Karpas-422 (cell line): Measurements from ENCODE around the gene CCNQ. TPM values are rescaled to one million over a fixed set of nuclear protein-coding genes. Genes with fewer than 3 reads are reported as not detected.
"Not testable (repeated sequence)": the region's sequence is repeated elsewhere in the genome, so short reads cannot be mapped to it uniquely, and the experiment has no call there.

Experiments
- DNase-seq: peaks from one replicate; pipeline ENCODE4 v3.0.0-alpha.2; 2015
- H2AFZ ChIP-seq: fragments of 200-600 bp; sonication (generic); 2 replicates; pipeline ENCODE4 v1.6.1; 2014; ENCODE audit warnings: antibody characterized with exemption, low read length, mixed read lengths
- H3K27ac ChIP-seq: fragments of 200-600 bp; sonication (generic); 2 replicates; pipeline ENCODE4 v1.5.1; 2014; ENCODE audit warnings: mild to moderate bottlenecking, low read length, moderate library complexity
- H3K27me3 ChIP-seq: fragments of 200-600 bp; sonication (generic); 2 replicates; pipeline ENCODE4 v1.6.1; 2014; ENCODE audit warnings: low read length, mixed read lengths
- H3K36me3 ChIP-seq: fragments of 200-600 bp; sonication (generic); 2 replicates; pipeline ENCODE4 v1.6.1; 2014; ENCODE audit warnings: low read length, mixed read lengths; ENCODE audit not compliant: insufficient read depth
- H3K4me1 ChIP-seq: fragments of 200-600 bp; sonication (generic); 2 replicates; pipeline ENCODE4 v1.6.1; 2014; ENCODE audit warnings: mild to moderate bottlenecking, low read length, mixed read lengths
- H3K4me2 ChIP-seq: fragments of 200-600 bp; sonication (generic); 2 replicates; pipeline ENCODE4 v1.6.1; 2014; ENCODE audit warnings: low read length, low read depth, mild to moderate bottlenecking; ENCODE audit not compliant: poor library complexity, severe bottlenecking
- H3K4me3 ChIP-seq: fragments of 200-600 bp; sonication (generic); 2 replicates; pipeline ENCODE4 v1.5.1; 2014; ENCODE audit warnings: mild to moderate bottlenecking, antibody characterized with exemption, low read length, mixed read lengths
- H3K79me2 ChIP-seq: fragments of 200-600 bp; sonication (generic); 2 replicates; pipeline ENCODE4 v1.6.1; 2014; ENCODE audit warnings: mild to moderate bottlenecking, low read length, mixed read lengths
- H3K9ac ChIP-seq: fragments of 200-600 bp; sonication (generic); 2 replicates; pipeline ENCODE4 v1.6.0; 2014; ENCODE audit warnings: low read length
- H3K9me2 ChIP-seq: fragments of 200-600 bp; sonication (generic), shearing (Covaris generic); replicated peaks from 2 replicates; pipeline ENCODE4 v1.6.0; 2014; ENCODE audit warnings: mild to moderate bottlenecking, low read length, moderate library complexity; ENCODE audit not compliant: insufficient read depth
- H3K9me3 ChIP-seq: fragments of 300-700, 200-600 bp; sonication (generic); 2 replicates; pipeline ENCODE4 v1.6.1; 2014; ENCODE audit warnings: low read length, mixed read lengths
- H4K20me1 ChIP-seq: fragments of 200-600 bp; sonication (generic); 2 replicates; pipeline ENCODE4 v1.6.1; 2014; ENCODE audit warnings: mild to moderate bottlenecking, antibody characterized with exemption, low read length, low read depth; ENCODE audit not compliant: insufficient read depth
- total RNA-seq: library from RNA; depleted of rRNA; stranded (reverse); fragments of >200 nt; shearing (Covaris generic); gene quantifications from 2 replicates; pipeline ENCODE4 v1.2.3, GENCODE V29; 2014; ENCODE audit warnings: low replicate concordance

CCNQ gene
- total RNA-seq, 1 experiment from 2014 or later, result 29.1 TPM

DNA sequence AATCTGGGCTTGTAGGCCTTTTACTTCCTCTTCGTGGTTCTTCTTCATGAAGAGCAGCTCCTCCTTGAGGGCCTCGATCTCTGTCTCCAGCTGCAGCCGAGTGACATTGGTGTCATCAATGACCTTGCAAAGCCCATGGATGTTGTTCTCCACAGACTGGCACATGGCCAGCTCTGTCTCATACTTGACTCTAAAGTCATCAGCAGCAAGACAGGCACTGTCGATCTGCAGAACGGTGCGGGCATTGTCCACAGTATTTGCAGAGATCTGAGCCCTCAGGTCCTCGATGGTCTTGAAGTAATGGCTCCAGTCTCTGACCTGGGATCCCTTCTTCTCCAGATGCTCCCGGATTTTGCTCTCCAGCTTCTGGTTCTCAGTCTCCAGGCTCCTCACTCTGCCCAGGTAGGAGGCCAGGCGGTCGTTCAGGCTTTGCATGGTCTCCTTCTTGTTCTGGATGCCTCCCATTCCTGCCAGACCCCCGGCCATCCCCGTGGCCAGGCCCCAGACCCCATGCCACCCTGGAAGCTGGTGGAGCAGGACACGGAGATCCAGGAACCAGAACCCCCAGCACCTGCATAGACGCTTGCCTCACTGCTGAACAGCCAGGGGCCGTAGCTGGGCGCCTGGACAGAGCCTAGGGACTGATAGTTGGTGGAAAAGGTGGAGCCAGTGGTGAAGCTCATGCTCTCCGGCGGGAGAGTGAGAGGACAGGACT lies 5.9 kb upstream of the CCNQ start:
- DNase-seq, H3K9me3 ChIP-seq, H3K9ac ChIP-seq, H3K36me3 ChIP-seq, H3K27ac ChIP-seq, H3K4me2 ChIP-seq, H2AFZ ChIP-seq, H4K20me1 ChIP-seq, H3K4me3 ChIP-seq, H3K9me2 ChIP-seq, H3K27me3 ChIP-seq, H3K4me1 ChIP-seq, H3K79me2 ChIP-seq: not testable (repeated sequence)

DNA sequence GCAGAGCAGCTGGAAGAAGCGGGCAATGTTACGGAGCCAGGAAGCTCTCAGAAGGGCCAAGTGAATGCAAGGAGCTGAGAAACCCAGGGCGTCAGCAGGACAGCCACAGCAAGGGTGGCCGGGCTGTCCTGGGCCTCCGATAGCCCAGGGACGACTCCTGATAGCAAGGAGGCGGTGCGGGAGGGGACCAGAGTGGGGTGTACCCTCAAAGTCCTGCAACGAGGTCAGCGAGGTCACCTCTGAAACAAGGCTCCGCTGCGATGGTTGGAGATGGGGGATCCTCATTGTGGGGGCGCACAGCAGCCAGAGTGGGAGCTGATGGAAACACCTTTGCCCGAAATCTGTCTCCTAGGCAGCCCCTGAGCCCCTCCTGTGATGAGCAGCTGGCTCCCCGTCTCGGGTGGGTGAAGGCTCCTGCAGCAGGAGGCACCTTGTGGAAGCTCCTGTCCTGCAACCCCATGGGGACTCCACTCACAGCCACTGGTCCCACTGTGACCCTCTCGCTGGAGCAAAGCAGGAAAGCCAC lies 4.3 kb upstream of the CCNQ start:
- H3K36me3 ChIP-seq, result no peaks in the 10 kb centered on the region
- H3K4me1 ChIP-seq, result peaks cover 8% of the 10 kb centered on the region
- H3K79me2 ChIP-seq, result no peaks in the 10 kb centered on the region
- H3K9ac ChIP-seq, result no peak overlapping the region
- no peaks in the 10 kb centered on the region for H3K9me3 ChIP-seq
- no peak overlapping the region for H2AFZ ChIP-seq
- no peaks in the 10 kb centered on the region for H4K20me1 ChIP-seq
- H3K27ac ChIP-seq, result no peak overlapping the region
- no peak overlapping the region for H3K4me2 ChIP-seq
- H3K4me3 ChIP-seq, result no peak overlapping the region
- H3K9me2 ChIP-seq, result no peaks in the 10 kb centered on the region
- no peaks in the 10 kb centered on the region for H3K27me3 ChIP-seq
- DNase-seq, result no peak

- Histone ChIP-seq H3K9me2 (no peaks in the 10 kb centered on the region), H3K9me3 (no peaks in the 10 kb centered on the region), H3K79me2 (peaks cover 1% of the 10 kb centered on the region), H3K27ac (no peak overlapping the region), H3K4me2 (no peak overlapping the region), H3K9ac (no peak overlapping the region), H2AFZ (no peak overlapping the region), H3K4me3 (no peak overlapping the region), H3K36me3 (no peaks in the 10 kb centered on the region), H3K27me3 (no peaks in the 10 kb centered on the region), H3K4me1 (peaks cover 14% of the 10 kb centered on the region), H4K20me1 (no peaks in the 10 kb centered on the region)
- DNase-seq, result no peak
Observed at GRCh38 chrX:153602601-153603000, 3.7 kb upstream of the CCNQ start.

DNA sequence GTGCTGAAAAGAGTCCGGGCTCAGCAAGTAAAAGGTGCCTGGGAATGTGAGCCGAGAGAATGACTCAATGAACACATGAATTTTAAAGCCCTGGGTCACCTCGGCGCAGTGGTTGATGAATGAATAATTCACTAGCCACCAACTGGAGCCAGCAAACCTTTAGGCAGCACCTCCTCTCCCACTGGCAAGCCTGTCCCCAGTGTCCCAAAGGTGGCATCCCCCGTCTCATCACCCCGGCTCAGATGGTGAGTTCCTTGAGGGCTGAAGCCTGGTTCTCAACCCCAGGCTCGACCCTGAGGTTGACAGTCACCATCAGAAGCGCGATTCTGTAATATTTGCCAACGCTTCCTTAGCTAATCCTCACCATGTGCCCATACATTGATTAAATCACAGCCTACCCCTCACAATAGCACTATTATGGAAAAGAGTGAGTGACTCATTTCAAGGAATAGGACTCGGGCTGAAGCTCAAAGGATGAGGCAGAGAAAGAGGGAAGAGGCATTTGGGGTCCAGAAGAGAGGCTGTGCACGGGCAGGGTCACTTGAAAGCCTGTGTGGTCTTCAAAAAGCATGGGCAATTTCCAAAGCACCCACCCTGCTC lies 2.7 kb upstream of the CCNQ start:
- Histone ChIP-seq H4K20me1 (peaks cover 9% of the 10 kb centered on the region; the same call in 1 of the 2 replicates), H3K4me1 (peaks cover 24% of the 10 kb centered on the region), H3K27me3 (no peaks in the 10 kb centered on the region), H3K4me2 (no peak overlapping the region), H3K4me3 (no peak overlapping the region), H3K9me2 (no peaks in the 10 kb centered on the region), H2AFZ (no peak overlapping the region), H3K36me3 (no peaks in the 10 kb centered on the region), H3K79me2 (peaks cover 11% of the 10 kb centered on the region), H3K27ac (no peak overlapping the region), H3K9ac (no peak overlapping the region), H3K9me3 (no peaks in the 10 kb centered on the region)
- DNase-seq, result no peak

- no peaks in the 10 kb centered on the region for H3K36me3 ChIP-seq
- no peaks in the 10 kb centered on the region for H3K9me3 ChIP-seq
- no peak overlapping the region for H3K27ac ChIP-seq
- DNase-seq, result no peak
- no peaks in the 10 kb centered on the region for H3K27me3 ChIP-seq
- H3K9ac ChIP-seq, result no peak overlapping the region
- H3K4me1 ChIP-seq, result peaks cover 30% of the 10 kb centered on the region
- no peak overlapping the region for H3K4me3 ChIP-seq
- peaks cover 17% of the 10 kb centered on the region for H3K79me2 ChIP-seq
- no peak overlapping the region for H3K4me2 ChIP-seq
- no peaks in the 10 kb centered on the region for H3K9me2 ChIP-seq
- H4K20me1 ChIP-seq, result peaks cover 16% of the 10 kb centered on the region; the same call in 1 of the 2 replicates
- H2AFZ ChIP-seq, result no peak overlapping the region
Observed at GRCh38 chrX:153600921-153601320, 2.0 kb upstream of the CCNQ start.

DNA sequence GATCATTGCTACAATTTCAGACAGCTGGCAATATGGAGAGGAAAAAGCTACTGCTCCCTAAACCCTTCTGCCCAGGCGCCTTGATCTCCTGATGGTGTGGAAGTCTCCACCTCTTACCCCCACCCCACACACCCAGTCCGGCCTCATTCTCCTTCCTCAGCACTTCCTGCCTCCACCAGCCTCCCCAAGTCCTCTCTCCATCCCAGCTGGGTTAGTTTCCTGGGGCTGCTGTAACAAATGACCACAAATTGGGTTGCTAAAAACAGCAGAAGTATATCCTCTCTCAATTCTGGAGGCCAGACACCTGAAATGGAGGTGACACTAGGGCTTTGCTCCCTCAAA lies 1.1 kb upstream of the CCNQ start:
- no peak overlapping the region for H2AFZ ChIP-seq
- peak overlapping the region; percentile 78 for H3K4me2 ChIP-seq
- no peaks in the 10 kb centered on the region for H3K36me3 ChIP-seq
- H3K27me3 ChIP-seq, result no peaks in the 10 kb centered on the region
- H3K27ac ChIP-seq, result no peak overlapping the region
- H3K9ac ChIP-seq, result peak overlapping the region; percentile 76
- peaks cover 22% of the 10 kb centered on the region; the same call in 1 of the 2 replicates for H4K20me1 ChIP-seq
- peaks cover 31% of the 10 kb centered on the region for H3K4me1 ChIP-seq
- DNase-seq, result no peak
- no peaks in the 10 kb centered on the region for H3K9me2 ChIP-seq
- H3K9me3 ChIP-seq, result no peaks in the 10 kb centered on the region
- H3K4me3 ChIP-seq, result peak overlapping the region; percentile 71
- H3K79me2 ChIP-seq, result peaks cover 17% of the 10 kb centered on the region

DNA sequence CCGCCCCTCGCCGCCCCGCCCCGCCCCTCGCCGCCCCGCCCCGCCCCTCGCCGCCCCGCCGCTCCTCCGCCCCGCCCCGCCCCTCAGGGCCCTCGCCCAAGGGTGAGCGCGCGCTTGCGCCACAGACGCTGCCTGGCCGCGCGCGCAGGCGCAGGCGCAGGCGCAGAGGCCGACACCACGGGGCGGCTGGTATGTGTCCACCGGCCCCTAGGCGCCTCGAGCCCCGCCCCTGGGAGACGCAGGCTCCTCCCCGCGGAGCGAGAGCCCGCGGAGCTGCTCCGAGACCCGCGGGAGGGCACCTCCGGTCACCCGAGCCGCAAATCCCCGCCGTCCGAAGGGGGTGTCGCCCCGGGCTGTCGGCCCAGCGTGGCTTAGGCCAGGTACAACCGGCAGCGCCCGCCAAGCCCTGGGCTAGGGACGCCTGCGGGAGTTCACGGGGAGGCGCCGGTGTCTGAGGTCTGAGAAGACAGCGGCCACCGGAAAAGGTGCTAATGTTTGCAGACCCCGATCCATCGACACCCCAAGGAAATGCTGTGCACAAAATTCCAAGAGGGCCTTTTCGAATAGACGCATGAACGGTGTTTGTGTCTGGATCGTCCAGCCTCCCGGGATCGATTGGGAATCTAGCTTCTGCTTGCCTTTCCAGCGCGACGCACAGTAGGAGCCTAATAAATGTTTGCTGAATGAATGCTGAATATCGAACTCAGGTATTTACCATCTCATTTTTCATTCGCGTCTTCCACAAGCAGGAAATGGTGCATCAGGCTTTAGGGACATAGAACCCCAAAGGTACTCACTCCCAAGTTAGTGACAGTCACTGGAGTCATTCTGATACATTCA lies 473 bp upstream of the CCNQ start:
- Histone ChIP-seq H3K9ac (peak overlapping the region; percentile 76), H3K36me3 (no peaks in the 10 kb centered on the region), H3K27ac (no peak overlapping the region), H4K20me1 (peaks cover 22% of the 10 kb centered on the region; the same call in 1 of the 2 replicates), H3K79me2 (peaks cover 17% of the 10 kb centered on the region), H3K4me3 (peak overlapping the region; percentile 71), H3K27me3 (no peaks in the 10 kb centered on the region), H3K4me1 (peaks cover 31% of the 10 kb centered on the region), H3K4me2 (peak overlapping the region; percentile 78), H3K9me3 (no peaks in the 10 kb centered on the region), H3K9me2 (no peaks in the 10 kb centered on the region), H2AFZ (no peak overlapping the region; the same call in 1 of the 2 replicates)
- DNase-seq, result peak; percentile 94
